DND-41 (cell line): ENCODE results near the gene RBM34.

Source experiments
- ATAC-seq: fragments of 200-7000 bp; cut with Tn5 transposase; 3 replicates; pipeline ENCODE4 v1.9.1; 2021; ENCODE audit warnings: low read depth; ENCODE audit not compliant: insufficient read depth
- DNase-seq: peaks from one replicate; pipeline ENCODE4 v3.0.0-alpha.2; 2020
- H2AFZ ChIP-seq: 2 replicates; pipeline ENCODE4 v1.6.0; 2012; ENCODE audit warnings: low read depth, low read length
- H3K27ac ChIP-seq: 2 replicates; pipeline ENCODE4 v1.5.1; 2012; ENCODE audit warnings: low read length, inconsistent platforms
- H3K27me3 ChIP-seq: fragments of 200-600 bp; sonication (generic); 2 replicates; pipeline ENCODE4 v1.6.0; 2012; ENCODE audit warnings: low read length, mild to moderate bottlenecking, inconsistent platforms; ENCODE audit not compliant: insufficient read depth, poor library complexity
- H3K36me3 ChIP-seq: 2 replicates; pipeline ENCODE4 v1.5.1; 2012; ENCODE audit warnings: low read length, inconsistent platforms; ENCODE audit not compliant: insufficient read depth
- H3K4me1 ChIP-seq: 2 replicates; pipeline ENCODE4 v1.5.1; 2012; ENCODE audit warnings: mild to moderate bottlenecking, low read length; ENCODE audit not compliant: insufficient read depth
- H3K4me2 ChIP-seq: 2 replicates; pipeline ENCODE4 v1.6.0; 2012; ENCODE audit warnings: mild to moderate bottlenecking, moderate library complexity, low read length, inconsistent platforms; ENCODE audit not compliant: insufficient read depth
- H3K4me3 ChIP-seq, 2 experiments: fragments of 200-600 bp in 1 of 2; shearing (Covaris generic) in 1 of 2; 2 replicates each; pipeline ENCODE4 v1.5.1; 2012 to 2016; ENCODE audit warnings: inconsistent platforms in 2 of 2, low read length in 2 of 2, mild to moderate bottlenecking in 2 of 2, low read depth in 1 of 2, moderate library complexity in 1 of 2
- H3K79me2 ChIP-seq: 2 replicates; pipeline ENCODE4 v1.6.0; 2012; ENCODE audit warnings: low read length, inconsistent platforms; ENCODE audit not compliant: insufficient read depth
- H3K9ac ChIP-seq: 2 replicates; pipeline ENCODE4 v1.6.0; 2012; ENCODE audit warnings: low read depth, mild to moderate bottlenecking, inconsistent platforms, low read length, moderate library complexity
- H3K9me3 ChIP-seq: 2 replicates; pipeline ENCODE4 v1.5.1; 2012; ENCODE audit warnings: low read length, moderate library complexity, mild to moderate bottlenecking, inconsistent platforms; ENCODE audit not compliant: insufficient read depth, severe bottlenecking
- H4K20me1 ChIP-seq: 2 replicates; pipeline ENCODE4 v1.6.0; 2012; ENCODE audit warnings: low read length; ENCODE audit not compliant: insufficient read depth
- EZH2 ChIP-seq: IDR thresholded peaks from 3 replicates; pipeline ENCODE4 v1.6.1; 2012; ENCODE audit warnings: borderline replicate concordance, low read depth, mild to moderate bottlenecking, moderate library complexity, low read length, inconsistent platforms; ENCODE audit not compliant: severe bottlenecking
- TF ChIP-seq, protein P1 (sequence below): IDR thresholded peaks from 2 replicates; pipeline ENCODE4 v1.5.1; 2012; ENCODE audit warnings: borderline replicate concordance, low read length, moderate library complexity, mild to moderate bottlenecking; ENCODE audit not compliant: poor library complexity, severe bottlenecking; ENCODE audit errors: extremely low read depth

Gene RBM34

DNA sequence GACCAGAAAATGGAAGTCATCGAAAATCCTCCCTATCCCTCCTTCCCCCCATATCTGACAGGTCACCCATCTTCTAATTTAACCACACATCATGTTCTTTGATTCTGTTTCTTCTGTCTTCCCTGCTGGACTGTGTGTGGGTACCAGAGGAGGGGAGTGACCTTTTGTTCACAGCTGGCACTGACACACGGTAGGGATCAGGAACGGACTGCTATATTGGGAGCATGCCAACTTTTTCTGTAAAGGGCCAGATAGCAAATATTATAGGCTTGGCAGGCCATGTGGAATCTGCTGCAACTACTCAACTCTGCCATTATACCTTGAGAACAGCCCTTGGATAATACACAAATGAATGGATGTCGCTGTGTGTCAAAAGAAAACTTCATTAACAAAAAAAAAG is 24.9 kb downstream of the RBM34 start:
- H3K4me3 ChIP-seq = no peak overlapping the region
- ATAC-seq = no peak
- no peaks in the 10 kb centered on the region for H3K9me3 ChIP-seq
- no peak overlapping the region for H3K9ac ChIP-seq
- H3K4me1 ChIP-seq = no peaks in the 10 kb centered on the region
- H4K20me1 ChIP-seq = 0 out of 2 replicates have a peak, but pooled peaks cover 6% of the 10 kb centered on the region
- H3K27ac ChIP-seq = no peak overlapping the region
- H3K27me3 ChIP-seq = no peaks in the 10 kb centered on the region
- peaks cover 86% of the 10 kb centered on the region for H3K36me3 ChIP-seq
- H3K79me2 ChIP-seq = peaks cover 8% of the 10 kb centered on the region; the same call in 1 of the 2 replicates
- no peak for DNase-seq
- no peak overlapping the region for H2AFZ ChIP-seq
- no peak overlapping the region for H3K4me2 ChIP-seq
- TF ChIP-seq, protein P1, sequence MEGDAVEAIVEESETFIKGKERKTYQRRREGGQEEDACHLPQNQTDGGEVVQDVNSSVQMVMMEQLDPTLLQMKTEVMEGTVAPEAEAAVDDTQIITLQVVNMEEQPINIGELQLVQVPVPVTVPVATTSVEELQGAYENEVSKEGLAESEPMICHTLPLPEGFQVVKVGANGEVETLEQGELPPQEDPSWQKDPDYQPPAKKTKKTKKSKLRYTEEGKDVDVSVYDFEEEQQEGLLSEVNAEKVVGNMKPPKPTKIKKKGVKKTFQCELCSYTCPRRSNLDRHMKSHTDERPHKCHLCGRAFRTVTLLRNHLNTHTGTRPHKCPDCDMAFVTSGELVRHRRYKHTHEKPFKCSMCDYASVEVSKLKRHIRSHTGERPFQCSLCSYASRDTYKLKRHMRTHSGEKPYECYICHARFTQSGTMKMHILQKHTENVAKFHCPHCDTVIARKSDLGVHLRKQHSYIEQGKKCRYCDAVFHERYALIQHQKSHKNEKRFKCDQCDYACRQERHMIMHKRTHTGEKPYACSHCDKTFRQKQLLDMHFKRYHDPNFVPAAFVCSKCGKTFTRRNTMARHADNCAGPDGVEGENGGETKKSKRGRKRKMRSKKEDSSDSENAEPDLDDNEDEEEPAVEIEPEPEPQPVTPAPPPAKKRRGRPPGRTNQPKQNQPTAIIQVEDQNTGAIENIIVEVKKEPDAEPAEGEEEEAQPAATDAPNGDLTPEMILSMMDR = no peak
- TF ChIP-seq EZH2 = no peak

DNA sequence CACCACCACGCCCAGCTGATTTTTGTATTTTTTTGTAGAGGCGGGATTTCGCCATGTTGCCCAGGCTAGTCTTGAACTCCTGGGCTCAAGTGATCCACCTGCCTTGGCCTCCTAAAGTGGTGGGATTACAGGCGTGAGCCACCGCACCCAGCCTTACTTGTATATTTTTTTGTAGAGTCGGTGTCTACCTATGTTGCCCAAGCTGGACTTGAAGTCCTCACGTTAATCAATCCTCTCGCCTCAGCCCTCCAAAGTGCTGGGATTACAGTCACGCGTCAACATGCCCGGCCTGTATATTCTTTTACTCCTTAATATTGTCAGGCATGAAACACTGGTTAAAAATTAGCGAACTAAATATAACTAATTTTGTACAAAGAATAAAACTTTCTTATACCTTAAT is 26.9 kb downstream of the RBM34 start:
- peaks cover 2% of the 10 kb centered on the region for H3K79me2 ChIP-seq
- ATAC-seq (no peak), DNase-seq (no peak)
- H3K9me3 ChIP-seq = no peaks in the 10 kb centered on the region
- H3K9ac ChIP-seq = no peak overlapping the region
- H3K27me3 ChIP-seq = no peaks in the 10 kb centered on the region
- no peak overlapping the region for H3K4me3 ChIP-seq
- H3K4me1 ChIP-seq = peaks cover 11% of the 10 kb centered on the region
- H2AFZ ChIP-seq = no peak overlapping the region
- no peak overlapping the region for H3K4me2 ChIP-seq
- H3K27ac ChIP-seq = no peak overlapping the region
- no peak for TF ChIP-seq EZH2
- TF ChIP-seq, protein P1 = no peak
- peaks cover 72% of the 10 kb centered on the region for H3K36me3 ChIP-seq
- no peaks in the 10 kb centered on the region for H4K20me1 ChIP-seq

- Histone ChIP-seq H3K4me1 (peaks cover 14% of the 10 kb centered on the region), H3K79me2 (peaks cover 12% of the 10 kb centered on the region), H2AFZ (no peak overlapping the region), H3K9me3 (no peaks in the 10 kb centered on the region), H3K9ac (no peak overlapping the region), H3K36me3 (peaks cover 61% of the 10 kb centered on the region), H3K4me2 (no peak overlapping the region), H3K4me3 (no peak overlapping the region), H3K27ac (no peak overlapping the region), H3K27me3 (no peaks in the 10 kb centered on the region), H4K20me1 (no peaks in the 10 kb centered on the region)
- DNase-seq (no peak), ATAC-seq (no peak)
- TF ChIP-seq, protein P1 = no peak
- TF ChIP-seq EZH2 = no peak
Observed at GRCh38 chr1:235133086-235133485, 28.0 kb downstream of the RBM34 start.

DNA sequence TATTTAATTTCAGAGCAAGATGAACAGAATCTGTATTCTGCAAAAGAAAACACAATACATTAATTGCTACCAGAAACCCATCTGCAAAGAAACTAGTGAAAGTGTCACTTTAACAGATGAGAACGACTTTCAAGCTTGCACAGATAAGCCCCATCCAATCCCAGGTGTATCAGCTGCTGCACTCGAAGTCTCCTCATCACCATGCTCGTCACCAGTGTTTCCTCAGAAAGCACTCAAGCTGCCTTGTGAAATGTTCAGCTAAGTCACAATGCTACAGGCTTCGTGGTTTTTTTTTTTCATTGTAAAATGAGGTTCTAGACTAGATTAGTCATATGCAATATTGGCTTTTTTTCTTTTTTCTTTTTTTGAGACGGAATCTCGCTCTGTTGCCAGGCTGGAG is 29.1 kb downstream of the RBM34 start:
- no peak overlapping the region for H3K4me2 ChIP-seq
- H4K20me1 ChIP-seq = peaks cover 9% of the 10 kb centered on the region; the same call in 1 of the 2 replicates
- H3K27me3 ChIP-seq = no peaks in the 10 kb centered on the region
- peaks cover 23% of the 10 kb centered on the region for H3K79me2 ChIP-seq
- TF ChIP-seq EZH2 = no peak
- TF ChIP-seq, protein P1 = no peak
- no peak for DNase-seq
- H3K4me3 ChIP-seq = no peak overlapping the region
- no peak overlapping the region for H3K9ac ChIP-seq
- no peaks in the 10 kb centered on the region for H3K9me3 ChIP-seq
- peaks cover 18% of the 10 kb centered on the region for H3K4me1 ChIP-seq
- no peak overlapping the region for H3K27ac ChIP-seq
- H3K36me3 ChIP-seq = peaks cover 55% of the 10 kb centered on the region
- ATAC-seq = no peak
- H2AFZ ChIP-seq = no peak overlapping the region
